Measurements from ENCODE around the gene GTPBP10.
"Not testable (repeated sequence)": the region's sequence is repeated elsewhere in the genome, so short reads cannot be mapped to it uniquely, and the experiment has no call there.

The GTPBP10 gene

GRCh38 chr7:90346336-90347125 lies at the start of gene GTPBP10:
GTPBP10 (plus strand) TSS chr7:90346716; CDS start chr7:90346742, 26 bp downstream.
- in situ Hi-C loops (cut with MboI; ENCODE audit: low sequenced_read_pairs): no loop called here

- in situ Hi-C loops (cut with MboI; ENCODE audit: low sequenced_read_pairs): no loop called here
Measured at GRCh38 chr7:90298145-90299038, 48.1 kb upstream of the GTPBP10 start.

GRCh38 chr7:90303241-90303640 lies 43.3 kb upstream of the GTPBP10 start:
- in situ Hi-C loops (cut with MboI; ENCODE audit: low sequenced_read_pairs): no loop called here

GRCh38 chr7:90309872-90310271 lies 36.6 kb upstream of the GTPBP10 start:
- in situ Hi-C loops (cut with MboI; ENCODE audit: low sequenced_read_pairs): no loop called here

GRCh38 chr7:90311175-90311574 lies 35.3 kb upstream of the GTPBP10 start:
- in situ Hi-C loops (cut with MboI; ENCODE audit: low sequenced_read_pairs): no loop called here

GRCh38 chr7:90312745-90313144 lies 33.8 kb upstream of the GTPBP10 start:
- in situ Hi-C loops (cut with MboI; ENCODE audit: low sequenced_read_pairs): no loop called here

GRCh38 chr7:90313907-90314306 lies 32.6 kb upstream of the GTPBP10 start:
- in situ Hi-C loops (cut with MboI; ENCODE audit: low sequenced_read_pairs): no loop called here

GRCh38 chr7:90320014-90320413 lies 26.5 kb upstream of the GTPBP10 start:
- in situ Hi-C loops (cut with MboI; ENCODE audit: low sequenced_read_pairs): no loop called here

GRCh38 chr7:90320418-90320800 lies 26.1 kb upstream of the GTPBP10 start:
- in situ Hi-C loops (cut with MboI; ENCODE audit: low sequenced_read_pairs): no loop called here

GRCh38 chr7:90320801-90321494 lies 25.6 kb upstream of the GTPBP10 start, which contains the start of gene FAM237B:
FAM237B (minus strand) TSS chr7:90321304; CDS start chr7:90319748, 1,556 bp downstream.
- in situ Hi-C loops (cut with MboI; ENCODE audit: low sequenced_read_pairs): no loop called here

- in situ Hi-C loops (cut with MboI; ENCODE audit: low sequenced_read_pairs): no loop called here
Measured at GRCh38 chr7:90322837-90323236, 23.7 kb upstream of the GTPBP10 start.

GRCh38 chr7:90326500-90326899 lies 20.0 kb upstream of the GTPBP10 start:
- in situ Hi-C loops (cut with MboI; ENCODE audit: low sequenced_read_pairs): no loop called here

- in situ Hi-C loops (cut with MboI; ENCODE audit: low sequenced_read_pairs): no loop called here
Measured at GRCh38 chr7:90334193-90334843, 12.2 kb upstream of the GTPBP10 start.

GRCh38 chr7:90334926-90335325 lies 11.6 kb upstream of the GTPBP10 start:
- in situ Hi-C loops (cut with MboI; ENCODE audit: low sequenced_read_pairs): not testable (repeated sequence)

GRCh38 chr7:90337106-90337505 lies 9.4 kb upstream of the GTPBP10 start:
- in situ Hi-C loops (cut with MboI; ENCODE audit: low sequenced_read_pairs): no loop called here

GRCh38 chr7:90345016-90345415 lies 1.5 kb upstream of the GTPBP10 start:
- in situ Hi-C loops (cut with MboI; ENCODE audit: low sequenced_read_pairs): no loop called here

GRCh38 chr7:90345595-90346335 lies 751 bp upstream of the GTPBP10 start:
- in situ Hi-C loops (cut with MboI; ENCODE audit: low sequenced_read_pairs): no loop called here

- in situ Hi-C loops (cut with MboI; ENCODE audit: low sequenced_read_pairs): no loop called here
Measured at GRCh38 chr7:90347759-90348158, 1.2 kb downstream of the GTPBP10 start.

GRCh38 chr7:90349305-90349704 lies 2.8 kb downstream of the GTPBP10 start:
- in situ Hi-C loops (cut with MboI; ENCODE audit: low sequenced_read_pairs): no loop called here

- in situ Hi-C loops (cut with MboI; ENCODE audit: low sequenced_read_pairs): not testable (repeated sequence)
Measured at GRCh38 chr7:90350032-90350431, 3.5 kb downstream of the GTPBP10 start.
